SHP77 treated with DMSO at 0.1 percent for 48 hours (cell line): ENCODE data around the gene ASAH2B.

ENCODE experiments used
- DNase-seq: peaks from one replicate; lab custom pipeline; 2025; lab: John Stamatoyannopoulos, UW

ASAH2B gene

DNA sequence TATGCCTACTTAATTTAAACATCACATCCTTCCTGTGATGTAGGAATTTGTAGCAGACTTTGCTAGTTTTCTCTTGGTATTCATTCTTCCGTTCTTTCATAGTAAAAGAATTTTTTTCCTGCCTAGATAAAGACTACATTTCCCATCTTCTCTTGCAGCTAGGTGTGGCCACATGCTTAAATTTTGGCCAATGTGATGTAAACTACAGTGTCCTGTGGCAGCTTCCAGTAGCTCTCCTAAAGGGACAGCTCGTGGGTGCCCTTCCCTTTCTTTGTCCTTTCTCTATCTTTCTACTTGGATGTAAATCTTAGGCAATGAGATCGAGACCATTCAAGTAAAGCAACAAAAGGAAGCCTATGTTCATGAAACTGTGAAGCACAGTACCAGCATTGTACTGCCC is 58.6 kb downstream of the ASAH2B start:
- no peak for DNase-seq

DNA sequence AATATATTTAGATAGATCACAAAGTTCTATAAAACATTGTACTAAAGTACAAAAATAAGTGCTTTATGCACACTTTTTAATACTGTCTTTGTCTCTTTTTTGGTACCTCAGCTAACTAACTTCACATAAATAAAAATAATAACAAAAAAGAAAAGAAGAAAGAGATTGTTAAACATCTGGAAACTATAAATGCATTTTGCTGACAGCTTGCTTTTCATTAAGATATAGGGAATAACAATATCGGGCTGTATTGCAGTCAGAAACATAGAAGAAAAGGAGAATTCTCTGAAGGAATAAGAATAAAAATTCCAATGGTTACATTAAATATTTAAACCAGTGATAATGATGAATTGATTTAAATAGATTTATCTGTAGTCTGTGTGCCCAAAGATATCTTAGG is 59.9 kb downstream of the ASAH2B start:
- no peak for DNase-seq

DNA sequence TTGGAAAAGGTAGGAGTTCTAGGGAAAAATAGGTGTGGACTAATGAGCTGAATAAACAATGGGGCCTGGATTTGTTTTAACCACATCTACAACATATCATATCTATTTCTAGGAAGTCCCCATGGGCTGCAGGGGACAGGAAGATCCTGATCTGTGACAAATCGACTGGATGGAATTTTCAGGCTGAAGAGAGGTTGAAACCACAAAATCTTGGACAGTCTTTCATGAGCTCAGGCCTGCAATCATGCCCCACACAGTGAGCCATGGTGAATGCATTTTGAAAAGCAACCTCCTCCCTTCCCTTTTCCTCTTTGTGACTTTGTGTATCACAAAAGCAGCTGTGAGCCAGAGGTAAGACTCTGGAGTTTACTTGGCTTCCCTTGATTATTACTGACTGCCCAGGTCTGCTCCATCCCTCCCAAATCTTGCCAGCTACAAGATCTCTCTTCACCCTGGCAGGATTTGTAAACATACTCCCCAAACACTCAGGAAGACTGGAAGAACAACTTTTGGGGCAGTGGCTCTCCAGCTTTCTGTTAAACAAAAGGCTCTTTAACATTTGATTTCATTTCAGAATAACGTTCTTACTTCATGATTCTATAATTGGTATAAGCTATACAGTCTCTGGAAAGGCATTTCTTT is 66.4 kb downstream of the ASAH2B start:
- DNase-seq = no peak

DNA sequence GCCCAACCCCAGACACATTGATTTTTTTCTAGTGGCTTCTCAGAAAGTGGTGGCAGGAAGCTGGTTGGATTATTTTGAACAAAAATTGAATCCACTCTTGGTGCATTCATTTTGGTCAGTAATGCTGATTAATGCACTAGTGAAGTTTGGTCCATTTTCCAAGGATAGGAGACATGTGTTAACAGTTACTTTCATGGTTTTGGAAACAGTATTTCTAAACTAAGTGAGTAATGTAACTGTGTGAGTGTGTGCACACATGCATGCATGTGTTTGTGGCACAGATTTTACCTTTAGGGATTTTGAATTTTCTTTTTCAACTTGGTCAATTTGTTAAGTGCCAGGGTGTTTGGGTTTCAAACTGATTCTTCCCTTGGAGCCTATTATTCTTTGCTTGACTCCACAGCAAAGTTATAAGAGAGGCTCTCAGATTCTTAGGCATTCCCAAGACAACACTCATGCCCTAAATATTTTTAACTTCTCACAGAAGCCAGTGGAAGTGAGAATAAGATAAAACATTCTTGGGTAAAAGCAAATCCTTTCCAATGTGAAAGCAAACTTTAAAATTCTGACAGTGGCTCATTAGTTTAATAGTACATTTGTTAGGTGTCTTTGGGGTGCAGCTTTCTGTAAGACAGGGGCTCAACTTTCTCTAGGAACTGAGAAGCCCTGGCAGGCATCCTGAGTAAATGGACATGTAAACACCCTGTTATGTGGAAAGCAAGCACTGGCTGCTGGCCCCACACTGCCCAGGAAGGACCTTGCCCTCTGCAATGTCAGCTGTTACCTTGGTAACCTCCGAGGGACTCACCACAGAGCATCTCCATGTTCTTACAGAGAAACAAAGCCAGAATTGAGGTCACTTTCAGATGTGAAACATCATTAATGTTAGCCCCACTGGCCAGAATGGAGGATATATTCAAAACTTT is 68.4 kb downstream of the ASAH2B start:
- no peak for DNase-seq
